ENCODE results near the gene SSTR1.

GRCh38 chr14:38238878-38239277, 31.2 kb downstream of the SSTR1 start:
- TF ChIP-seq CTCF (IDR thresholded peaks at IDR 0.05; ENCODE audit: insufficient read depth, low read length, poor library complexity, severe bottlenecking) (no peak), EZH2phosphoT487 (conservative IDR thresholded peaks at IDR 0.05; ENCODE audit: low read length) (no peak)
